ENCODE measurements around the gene LRRC56. TPM values are rescaled to one million over a fixed set of nuclear protein-coding genes. Genes with fewer than 3 reads are reported as not detected.

LRRC56 gene
- total RNA-seq, 2 donors from 2014 or later: 2.8 to 3.2 TPM

DNA sequence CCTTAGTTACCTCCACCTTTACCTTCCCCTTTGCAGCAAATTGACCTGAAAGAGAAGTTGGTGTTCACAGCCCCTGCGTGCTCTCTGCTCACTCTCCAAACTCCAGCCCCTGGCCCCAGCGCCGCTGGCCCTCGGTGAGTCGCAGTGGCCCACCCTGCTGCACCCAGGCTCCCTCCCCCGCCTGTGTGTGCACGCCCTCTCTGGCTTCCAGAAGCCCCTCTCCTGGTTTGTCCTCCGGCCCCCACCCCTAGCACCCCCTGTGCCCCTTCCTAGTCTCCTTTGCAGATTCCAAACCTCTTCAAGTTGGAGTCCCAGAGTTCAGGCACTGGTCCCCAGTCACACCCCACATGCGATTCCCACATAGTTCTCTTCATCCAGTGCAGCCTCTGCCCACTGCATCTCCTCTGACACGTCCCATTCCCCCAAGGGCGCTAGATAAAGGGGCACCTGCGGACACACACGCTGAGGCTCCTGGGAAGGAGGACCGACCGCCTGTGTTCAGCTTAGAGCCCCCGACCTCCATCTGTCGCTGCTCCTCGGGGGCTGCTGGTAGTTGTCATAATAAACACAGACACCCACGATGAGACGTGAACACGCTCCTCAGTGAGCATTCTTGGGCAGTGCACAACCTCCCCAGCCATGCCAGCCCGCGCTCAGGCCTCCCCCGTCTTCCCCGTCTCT lies 37.4 kb downstream of the LRRC56 start:
- no peak for DNase-seq
- Histone ChIP-seq H3K27ac (peak overlapping the region; percentile 29), H3K4me1 (peaks cover 16% of the 10 kb centered on the region), H3K27me3 (no peaks in the 10 kb centered on the region), H3K36me3 (no peaks in the 10 kb centered on the region), H3K9me3 (no peaks in the 10 kb centered on the region), H3K4me3 (peak overlapping the region; percentile 65), H3K9ac (ENCODE audit: low read depth in 2 of 2, low read length in 2 of 2) (peak overlapping the region; percentile 46 to 54)
- TF ChIP-seq, protein P1, sequence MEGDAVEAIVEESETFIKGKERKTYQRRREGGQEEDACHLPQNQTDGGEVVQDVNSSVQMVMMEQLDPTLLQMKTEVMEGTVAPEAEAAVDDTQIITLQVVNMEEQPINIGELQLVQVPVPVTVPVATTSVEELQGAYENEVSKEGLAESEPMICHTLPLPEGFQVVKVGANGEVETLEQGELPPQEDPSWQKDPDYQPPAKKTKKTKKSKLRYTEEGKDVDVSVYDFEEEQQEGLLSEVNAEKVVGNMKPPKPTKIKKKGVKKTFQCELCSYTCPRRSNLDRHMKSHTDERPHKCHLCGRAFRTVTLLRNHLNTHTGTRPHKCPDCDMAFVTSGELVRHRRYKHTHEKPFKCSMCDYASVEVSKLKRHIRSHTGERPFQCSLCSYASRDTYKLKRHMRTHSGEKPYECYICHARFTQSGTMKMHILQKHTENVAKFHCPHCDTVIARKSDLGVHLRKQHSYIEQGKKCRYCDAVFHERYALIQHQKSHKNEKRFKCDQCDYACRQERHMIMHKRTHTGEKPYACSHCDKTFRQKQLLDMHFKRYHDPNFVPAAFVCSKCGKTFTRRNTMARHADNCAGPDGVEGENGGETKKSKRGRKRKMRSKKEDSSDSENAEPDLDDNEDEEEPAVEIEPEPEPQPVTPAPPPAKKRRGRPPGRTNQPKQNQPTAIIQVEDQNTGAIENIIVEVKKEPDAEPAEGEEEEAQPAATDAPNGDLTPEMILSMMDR (IDR thresholded peaks at IDR 0.05): no peak
- intact Hi-C loops (cut with DNase I): loop anchor here (5.0 kb wide), 1 partner anchor 43 kb away; the partner anchor contains the start of gene IRF7

DNA sequence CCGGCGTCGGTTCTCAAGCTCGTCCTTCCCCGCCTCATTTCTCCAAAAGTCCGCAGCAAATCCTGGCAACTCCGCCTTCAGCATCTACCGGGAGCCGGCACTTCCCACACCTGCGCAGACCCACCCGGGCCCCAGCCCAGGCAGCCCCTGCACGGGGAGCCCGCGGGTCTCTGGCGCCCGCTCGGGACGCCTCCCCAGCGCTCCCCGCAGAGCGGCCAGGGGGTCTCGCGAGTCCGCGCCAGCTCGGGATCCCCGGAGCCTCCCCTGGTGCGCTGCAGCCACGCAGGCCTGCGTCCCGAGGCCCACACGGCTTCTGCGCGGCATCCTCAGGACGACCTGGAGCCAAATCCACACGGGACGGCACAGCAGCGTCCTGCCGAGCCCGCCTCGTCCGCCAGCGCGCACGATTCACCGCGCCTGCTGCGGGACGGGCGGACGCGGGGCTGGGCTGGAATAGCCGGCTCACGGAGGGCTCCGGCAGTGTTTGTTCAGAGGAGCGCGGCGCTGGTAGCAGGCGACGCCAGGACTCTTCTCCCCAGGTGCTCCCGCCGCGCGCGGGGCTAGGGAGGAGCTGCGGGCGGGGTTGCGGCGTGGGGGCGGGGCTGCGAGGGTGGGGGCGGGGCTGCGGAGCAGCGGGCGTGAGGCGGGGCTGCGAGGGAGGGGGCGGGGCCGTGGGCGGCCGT lies 38.1 kb downstream of the LRRC56 start:
- Histone ChIP-seq H3K36me3 (no peaks in the 10 kb centered on the region), H3K27ac (peak overlapping the region; percentile 29), H3K4me3 (peak overlapping the region; percentile 65), H3K9me3 (no peaks in the 10 kb centered on the region), H3K4me1 (peaks cover 16% of the 10 kb centered on the region), H3K27me3 (no peaks in the 10 kb centered on the region), H3K9ac (ENCODE audit: low read depth in 2 of 2, low read length in 2 of 2) (peak overlapping the region; percentile 46 to 54)
- TF ChIP-seq, protein P1 (IDR thresholded peaks at IDR 0.05): no peak
- intact Hi-C loops (cut with DNase I): loop anchor here (5.0 kb wide), 1 partner anchor 42 kb away; the partner anchor contains the start of gene IRF7
- peak; percentile 82 for DNase-seq

DNA sequence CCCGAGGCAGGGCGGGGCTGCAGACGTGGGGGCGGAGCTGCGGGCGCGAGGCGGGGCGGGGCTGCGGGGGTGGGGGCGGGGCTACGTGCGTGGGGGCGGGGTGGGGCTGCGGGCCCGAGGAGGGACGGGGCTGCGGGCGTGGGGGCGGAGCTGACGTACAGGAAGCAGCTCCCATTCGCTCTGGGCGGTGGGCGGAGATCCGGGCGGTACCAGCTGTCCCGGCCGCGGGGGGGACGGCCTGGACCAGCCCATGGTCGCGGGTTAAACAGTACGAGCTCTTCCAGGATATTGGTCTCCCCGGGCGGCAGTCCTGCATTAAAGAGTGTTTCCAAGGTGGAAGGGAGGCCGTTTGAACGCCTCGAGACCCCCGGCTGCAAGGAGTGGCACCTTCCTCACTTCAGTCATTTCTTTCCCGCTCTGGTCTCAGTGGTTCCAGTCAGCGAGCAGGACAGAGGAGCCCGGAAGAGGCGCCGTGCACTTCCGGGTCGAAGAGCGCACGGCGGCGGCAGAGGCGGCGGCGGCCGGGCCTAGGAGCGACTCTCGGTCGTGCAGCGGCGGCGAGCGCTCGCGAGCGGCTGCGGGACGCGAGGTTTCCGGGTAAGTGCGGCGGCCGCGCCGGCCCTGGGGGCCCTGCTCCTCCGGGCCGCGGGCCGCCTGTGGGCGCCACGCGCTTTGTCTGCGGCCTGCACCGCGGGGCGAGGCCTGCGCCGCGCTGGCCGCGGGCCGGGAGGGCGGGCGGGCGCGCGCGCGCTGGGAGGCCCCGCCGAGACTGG lies 38.9 kb downstream of the LRRC56 start, which contains the start of gene PHRF1:
PHRF1 (plus strand) TSS at position 475 of the 773 bp plus-strand sequence. CDS start 5,043 bp downstream, outside the sequence.
- H3K9me3 ChIP-seq: no peaks in the 10 kb centered on the region
- H3K36me3 ChIP-seq: no peaks in the 10 kb centered on the region
- DNase-seq: peak; percentile 95
- peak within 1 kb of the TSS; percentile 78 for H3K4me3 ChIP-seq
- H3K27ac ChIP-seq: peak within 1 kb of the TSS; percentile 77
- TF ChIP-seq, protein P1 (IDR thresholded peaks at IDR 0.05): no peak
- H3K9ac ChIP-seq (ENCODE audit: low read depth in 2 of 2, low read length in 2 of 2): peak within 1 kb of the TSS; percentile 62 to 92
- no peaks in the 10 kb centered on the region for H3K27me3 ChIP-seq
- H3K4me1 ChIP-seq: peaks cover 16% of the 10 kb centered on the region
- intact Hi-C loops (cut with DNase I): loop anchor here (5.0 kb wide), 1 partner anchor 41 kb away; the partner anchor contains the start of gene IRF7

DNA sequence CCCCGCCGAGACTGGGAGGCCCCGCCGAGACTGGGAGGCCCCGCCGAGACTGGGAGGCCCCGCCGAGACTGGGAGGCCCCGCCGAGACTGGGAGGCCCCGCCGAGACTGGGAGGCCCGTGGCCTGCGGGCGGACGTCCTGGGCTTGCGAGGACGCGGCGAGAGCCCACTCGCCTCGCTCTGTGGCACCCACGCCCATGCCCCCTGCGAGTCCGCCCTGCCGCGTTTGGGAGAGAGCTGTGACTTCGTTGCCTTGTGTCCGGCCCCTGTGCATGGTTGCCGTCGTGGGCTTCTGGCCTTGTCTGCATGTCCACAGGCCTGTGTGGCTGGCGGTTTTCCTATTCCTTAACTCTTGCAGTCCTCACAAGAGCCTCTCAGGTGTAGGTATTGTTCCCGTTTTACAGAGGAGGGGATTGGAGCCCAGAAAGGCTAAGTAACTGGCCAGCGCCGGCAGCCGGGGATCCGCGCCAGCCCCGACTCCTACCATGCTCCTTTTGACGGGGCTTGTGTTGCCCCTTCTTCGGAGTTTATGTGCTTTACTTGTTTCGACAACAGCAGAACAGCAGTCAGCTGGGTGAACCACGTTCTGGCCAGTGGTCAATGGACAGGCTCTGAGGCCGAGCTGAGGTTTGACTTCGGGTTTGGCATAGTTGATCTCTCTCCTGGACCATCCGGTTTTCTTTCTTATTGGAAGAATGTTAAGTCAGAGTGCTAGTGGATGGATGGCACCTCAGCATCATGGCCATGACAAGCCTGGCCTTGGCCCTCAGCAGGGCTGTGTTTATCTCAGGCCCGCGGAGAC lies 39.7 kb downstream of the LRRC56 start:
- Histone ChIP-seq H3K9me3 (no peaks in the 10 kb centered on the region), H3K4me1 (peaks cover 16% of the 10 kb centered on the region), H3K4me3 (peak overlapping the region; percentile 78), H3K9ac (ENCODE audit: low read depth in 2 of 2, low read length in 2 of 2) (peak overlapping the region; percentile 62 to 92), H3K36me3 (no peaks in the 10 kb centered on the region), H3K27ac (peak overlapping the region; percentile 2), H3K27me3 (no peaks in the 10 kb centered on the region)
- TF ChIP-seq, protein P1 (IDR thresholded peaks at IDR 0.05): no peak
- DNase-seq: no peak
- intact Hi-C loops (cut with DNase I): loop anchor here (5.0 kb wide), 1 partner anchor 40 kb away; the partner anchor contains the start of gene IRF7
